SH-SY5Y (cell line): Measurements from ENCODE around the gene TTC38.

Source experiments
- GATA2 ChIP-seq: IDR thresholded peaks from 2 replicates; pipeline ENCODE4 v1.6.1; 2011; ENCODE audit warnings: mild to moderate bottlenecking, low read depth, low read length
- GATA3 ChIP-seq: IDR thresholded peaks from 2 replicates; pipeline ENCODE4 v1.6.1; 2011; ENCODE audit warnings: low read depth, mild to moderate bottlenecking, low read length, moderate library complexity

DNA sequence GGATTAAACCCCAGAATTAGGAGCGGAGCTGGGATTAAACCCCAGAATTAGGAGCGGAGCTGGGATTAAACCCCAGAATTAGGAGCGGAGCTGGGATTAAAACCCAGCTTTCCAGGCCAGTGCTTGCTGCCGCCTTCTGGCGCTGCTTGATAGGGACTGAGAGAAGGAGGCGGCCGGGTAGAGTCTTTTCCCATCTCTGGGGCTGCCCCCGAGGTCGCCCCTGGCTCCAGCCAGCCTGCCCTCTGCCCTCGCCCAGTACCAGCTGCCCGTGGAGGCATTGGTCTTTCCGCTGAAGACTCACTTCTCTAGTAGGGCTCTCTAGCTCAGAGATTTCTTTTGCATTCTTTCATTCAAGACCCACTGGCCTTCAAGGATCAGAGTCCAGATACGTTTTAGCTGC, 72.9 kb downstream of the TTC38 start:
- no peak for TF ChIP-seq GATA2
- no peak for TF ChIP-seq GATA3
